Keratinocyte (primary cell): Measurements from ENCODE around the gene SELENOV.

ENCODE experiments used
- CTCF ChIP-seq, 3 experiments: IDR thresholded peaks in 1 of 3; conservative IDR thresholded peaks in 1 of 3; optimal IDR thresholded peaks in 1 of 3; 2 replicates in 2 of 3; 3 replicates in 1 of 3; pipeline versions ENCODE3 to v1.5.1; 2011; ENCODE audit warnings: low read length in 3 of 3, mild to moderate bottlenecking in 3 of 3, moderate library complexity in 2 of 3, control low read depth in 1 of 3, inconsistent platforms in 1 of 3; ENCODE audit not compliant: insufficient read depth in 2 of 3; ENCODE audit errors: extremely low read depth in 1 of 3
- EZH2 ChIP-seq: IDR thresholded peaks from one replicate; pipeline ENCODE4 v1.6.1; 2012; ENCODE audit warnings: inconsistent platforms, mild to moderate bottlenecking, low read length, moderate library complexity

GRCh38 chr19:39515551-39516191 lies 732 bp downstream of the SELENOV start:
- TF ChIP-seq CTCF (optimal IDR thresholded peaks at IDR 0.05 in 1 of 3, IDR thresholded peaks at IDR 0.05 in 1 of 3, conservative IDR thresholded peaks at IDR 0.05 in 1 of 3; ENCODE audit: extremely low read depth in 1 of 3, insufficient read depth in 2 of 3, low read length in 3 of 3) (no peak), EZH2 (peak; percentile 21)
